NOMO-1 treated with DMSO at 0.1 percent for 48 hours (cell line): ENCODE measurements around the gene LEKR1.
"Not testable (repeated sequence)": the region's sequence is repeated elsewhere in the genome, so short reads cannot be mapped to it uniquely, and the experiment has no call there.

Source experiments
- DNase-seq: peaks from one replicate; lab custom pipeline; 2025; ENCODE audit not compliant: unreplicated experiment; lab: John Stamatoyannopoulos, UW

Gene LEKR1

DNA sequence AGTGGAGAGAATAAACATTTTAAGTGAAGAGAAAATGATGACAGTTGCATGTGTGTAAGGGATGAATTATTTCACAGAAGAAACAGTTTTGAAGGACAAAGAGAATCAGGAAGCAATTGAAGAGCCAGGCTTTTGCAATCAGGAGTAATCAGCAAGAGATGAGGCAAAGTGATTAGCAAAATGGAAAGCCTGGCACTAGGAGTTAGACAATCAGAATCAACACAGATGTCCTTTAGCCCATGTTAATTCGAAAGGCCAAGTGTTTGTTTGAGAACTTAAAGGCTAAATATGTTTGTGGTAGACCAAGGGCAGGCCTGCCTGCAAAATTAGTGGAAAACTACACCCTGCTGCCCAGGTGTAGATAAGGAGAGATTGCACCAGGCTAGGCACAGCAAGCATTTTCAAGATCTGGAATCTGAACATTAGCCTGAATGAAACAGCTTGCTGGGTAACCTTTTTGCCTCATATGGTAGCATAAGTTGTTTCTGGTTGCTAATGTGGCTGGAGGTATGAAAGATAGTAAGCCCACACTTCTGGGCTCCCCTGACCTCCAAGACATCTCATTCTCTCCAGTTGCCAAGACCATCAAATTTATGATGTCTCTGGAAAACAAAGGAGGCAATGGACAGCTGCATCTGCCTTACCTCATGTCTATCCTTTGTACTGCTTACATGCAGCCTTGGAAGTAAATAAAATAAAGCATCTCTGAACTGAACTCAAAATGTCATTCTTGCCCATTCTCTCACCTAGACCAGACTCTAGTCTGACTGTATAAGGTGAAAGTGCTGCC, 22.0 kb upstream of the LEKR1 start:
- peak; percentile 72 for DNase-seq

DNA sequence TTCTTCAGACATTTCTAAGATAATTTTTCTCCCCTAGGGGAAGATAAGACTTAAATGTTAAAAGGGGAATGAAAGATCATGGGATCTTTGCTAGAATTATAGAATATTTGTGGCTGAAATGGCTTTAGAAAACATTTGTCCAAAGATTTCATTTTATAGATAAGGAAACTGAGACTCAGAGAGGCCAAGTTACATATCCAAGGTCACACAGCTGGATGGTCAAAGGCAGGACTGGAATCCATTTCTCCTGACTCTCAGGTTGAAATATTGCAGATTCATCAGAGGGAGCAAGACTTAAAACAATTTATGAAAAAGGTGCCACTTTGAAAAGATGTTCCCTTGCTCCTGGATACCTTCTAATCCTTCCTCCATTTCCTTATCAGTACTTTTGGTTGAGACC, 19.5 kb upstream of the LEKR1 start:
- DNase-seq, result no peak

DNA sequence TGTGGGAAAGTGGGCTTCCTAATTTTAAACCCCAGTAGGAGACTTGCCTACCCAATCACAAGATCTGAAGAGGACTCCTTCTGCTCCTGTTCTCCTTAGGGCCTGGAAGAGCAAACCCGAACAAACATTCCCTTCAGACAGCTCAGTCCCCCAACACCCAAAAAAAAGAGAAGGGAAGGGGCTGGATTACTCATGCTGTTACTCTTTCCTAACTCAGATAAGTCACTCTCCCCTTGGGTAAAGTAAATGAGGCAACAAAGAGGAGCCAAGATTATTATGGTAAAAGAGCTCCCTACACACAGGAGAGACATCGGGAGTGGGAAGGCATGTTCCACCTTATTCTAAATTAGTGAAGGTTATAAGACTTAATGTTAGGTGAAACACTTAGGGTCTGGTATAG, 18.1 kb upstream of the LEKR1 start:
- DNase-seq, result no peak

DNA sequence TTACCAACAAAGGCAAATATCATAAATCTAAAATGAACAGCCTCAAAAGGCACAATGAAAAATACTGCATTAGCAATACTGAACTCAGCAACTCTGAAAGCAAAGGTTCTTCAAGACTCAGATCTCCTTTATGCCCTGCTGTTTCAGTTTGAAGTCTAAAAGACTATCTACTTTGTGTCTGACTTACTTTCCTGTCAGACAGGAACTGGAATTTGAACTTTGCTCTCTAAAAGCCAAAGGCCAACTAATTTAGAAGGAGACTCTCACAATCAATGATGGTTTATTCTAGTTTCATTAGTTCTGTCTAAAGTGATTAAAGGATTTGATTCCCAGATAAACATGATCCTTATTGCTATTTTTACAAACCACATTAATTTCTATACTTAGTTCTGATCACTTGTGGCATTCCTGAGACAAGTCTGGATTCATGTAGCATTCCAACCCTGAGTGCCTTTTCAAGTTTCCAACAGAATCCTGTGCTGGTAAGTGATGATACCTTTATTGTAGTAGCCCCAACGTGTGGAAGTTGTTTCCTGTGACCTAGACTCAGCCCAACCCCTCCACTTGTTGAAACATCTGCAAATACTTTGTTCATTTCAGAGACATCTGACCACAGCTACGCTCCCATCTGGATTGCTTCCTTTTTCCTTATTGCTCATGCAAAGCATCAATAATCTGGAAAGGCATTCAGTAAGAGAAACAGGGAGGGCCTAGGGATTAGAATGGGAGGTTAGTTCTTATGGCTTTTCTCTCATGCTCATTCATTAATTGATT, 14.9 kb upstream of the LEKR1 start:
- peak; percentile 32 for DNase-seq

DNA sequence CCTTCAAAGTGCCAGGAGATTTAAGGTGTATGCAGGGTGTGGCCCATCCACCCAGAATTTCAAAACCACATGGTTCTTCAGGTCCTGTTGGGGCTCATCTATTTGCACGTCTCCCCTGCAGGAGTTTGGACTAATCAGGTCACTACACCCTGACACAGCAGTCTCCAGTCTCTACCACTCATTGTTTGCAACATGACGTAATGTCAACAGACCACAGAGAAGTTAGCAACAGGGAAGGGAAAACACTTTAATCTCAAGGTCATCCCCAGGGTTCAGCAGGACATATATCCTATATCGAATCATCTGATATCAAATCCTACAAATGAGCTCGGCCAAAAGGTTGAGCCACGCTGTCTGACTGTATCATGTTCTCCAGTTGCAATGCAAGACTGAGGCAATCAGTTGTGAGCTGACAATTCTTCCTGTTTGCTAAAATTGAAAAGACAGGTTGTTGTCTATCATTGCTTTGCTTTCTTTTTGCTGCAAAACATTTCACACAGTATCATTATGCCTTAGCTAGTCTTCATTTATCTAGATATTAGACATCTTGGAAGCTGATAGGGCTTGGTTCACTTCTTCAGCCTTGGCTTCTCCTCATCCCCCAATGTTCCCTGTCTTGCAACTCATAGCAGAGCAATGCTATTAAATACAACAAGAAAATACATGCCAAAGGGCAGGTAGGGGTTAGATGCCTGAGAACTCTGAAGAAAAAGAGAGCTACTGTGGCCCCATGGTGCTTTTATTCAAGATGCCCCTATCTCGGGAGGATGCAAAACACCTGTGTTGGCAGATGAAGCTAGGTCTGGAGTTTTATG, 13.4 kb upstream of the LEKR1 start:
- DNase-seq, result peak; percentile 48

DNA sequence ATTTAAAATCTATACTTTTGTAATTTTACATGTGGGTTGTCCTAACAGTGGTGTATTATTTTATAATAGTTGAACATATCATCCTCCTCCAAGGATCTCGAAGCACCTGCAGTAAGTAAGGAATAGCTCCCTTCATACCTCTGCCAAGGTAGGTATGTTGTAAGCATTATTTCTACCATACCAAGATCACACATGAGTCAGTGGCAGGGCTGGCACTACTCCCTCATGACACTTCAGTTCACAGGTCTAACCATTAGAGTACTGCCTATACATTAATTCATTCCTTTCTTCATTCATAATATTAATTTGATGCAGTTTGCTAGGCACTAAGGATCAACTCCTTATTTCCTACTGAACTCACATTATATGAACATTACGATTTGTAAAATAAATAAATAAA, 11.9 kb upstream of the LEKR1 start:
- DNase-seq, result no peak

DNA sequence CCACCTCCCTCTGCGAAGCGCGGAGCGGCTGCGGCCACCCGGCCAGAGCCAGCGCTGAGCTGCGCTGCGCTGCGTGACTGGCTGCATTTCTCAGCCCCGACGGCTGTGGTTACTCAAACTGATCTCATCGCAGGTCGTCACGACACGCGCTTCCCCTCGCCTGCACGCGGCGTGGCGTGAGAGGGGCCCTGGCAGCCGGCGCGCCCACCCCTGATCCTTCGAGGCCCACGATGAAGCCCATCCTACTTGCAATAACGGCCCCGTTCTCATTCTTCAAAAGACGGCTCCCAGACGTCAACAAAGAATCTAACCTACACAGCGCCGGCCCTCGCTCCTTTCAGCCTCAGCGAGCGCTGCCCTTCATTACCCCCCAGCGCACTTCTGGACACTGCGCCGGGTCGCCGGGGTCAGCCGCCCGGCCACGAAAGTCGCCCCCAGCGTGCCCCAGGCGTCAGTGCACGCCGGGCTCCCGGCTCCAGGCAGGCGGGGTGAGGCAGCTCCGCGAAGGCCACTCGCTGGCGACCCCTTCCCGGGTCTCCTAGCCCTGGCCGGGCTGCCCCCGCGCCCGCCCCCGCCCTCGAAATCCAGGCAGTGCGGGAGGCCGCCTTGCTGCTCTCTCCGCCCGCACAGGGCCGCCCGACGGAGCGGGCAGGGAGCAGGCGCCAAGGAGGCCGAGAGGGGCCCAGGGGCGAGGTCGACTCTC, 9.9 kb upstream of the LEKR1 start:
- peak; percentile 21 for DNase-seq

DNA sequence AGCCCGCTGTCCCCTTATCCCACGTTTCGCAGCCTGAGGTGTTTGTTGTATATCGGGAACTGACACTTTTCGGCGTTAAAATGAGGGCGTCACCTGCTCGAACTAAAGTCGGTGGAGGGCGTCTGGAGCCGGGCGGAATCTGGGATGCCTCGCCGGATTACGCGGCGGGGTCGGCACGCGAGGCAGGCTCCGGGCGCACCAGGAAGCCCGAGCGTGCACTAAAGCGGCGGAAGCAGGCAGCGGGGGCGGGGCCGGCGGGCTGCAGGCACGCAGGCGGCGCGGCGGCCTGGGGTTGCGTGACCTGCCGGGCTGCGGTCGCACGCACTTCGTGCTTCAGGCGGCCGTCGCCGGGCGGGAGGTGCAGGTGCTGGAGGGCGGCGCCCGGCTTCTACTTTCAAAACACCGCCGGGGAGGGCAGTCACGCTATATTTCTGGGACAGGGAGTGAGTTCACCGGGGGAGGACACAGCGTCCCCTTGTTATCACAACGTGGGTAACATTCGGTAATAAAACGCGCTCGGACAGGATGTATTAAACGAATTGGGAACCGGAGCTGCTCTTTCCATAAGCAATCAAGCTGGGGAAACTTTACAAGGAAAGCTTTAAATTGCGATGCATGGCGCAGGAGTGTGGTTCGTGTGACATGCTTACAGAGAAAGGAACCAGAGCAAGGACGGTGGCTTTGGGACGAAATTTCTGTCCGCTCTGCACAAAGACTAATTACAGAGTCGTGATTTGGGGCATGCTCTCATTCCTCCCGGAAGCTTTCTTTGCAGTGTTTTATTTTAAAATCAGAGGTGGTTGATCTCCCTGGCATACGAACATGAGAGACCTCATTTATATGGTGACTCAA, 9.1 kb upstream of the LEKR1 start:
- peak; percentile 80 for DNase-seq

DNA sequence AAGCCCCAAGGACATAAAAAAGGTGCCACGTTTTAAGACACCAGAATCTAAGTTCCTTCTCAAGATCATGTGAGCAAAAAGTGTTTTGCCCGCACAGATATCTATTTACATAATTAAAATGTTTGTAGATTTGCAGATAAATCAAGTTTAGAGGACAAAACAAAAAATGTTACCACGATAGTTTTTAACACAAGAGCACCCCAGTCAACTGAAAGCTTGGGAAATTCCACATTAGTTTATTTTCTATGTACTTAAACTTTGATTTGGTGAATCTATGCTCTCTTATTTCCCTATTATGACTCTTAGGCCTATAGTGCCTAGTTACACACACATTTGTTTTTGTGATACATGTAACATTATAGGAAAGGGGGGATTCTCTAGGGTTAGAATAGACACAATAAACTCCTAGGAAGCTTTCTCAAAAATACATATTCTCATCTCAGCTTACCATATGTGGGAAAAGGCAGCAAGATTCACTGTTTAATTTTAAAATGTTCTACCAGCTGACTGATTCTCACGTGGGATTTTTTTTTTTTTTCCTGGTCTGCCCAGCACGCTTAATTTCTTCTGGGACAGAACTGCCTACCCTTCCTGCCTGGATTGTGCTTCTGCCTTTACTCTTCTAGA, 8.4 kb upstream of the LEKR1 start:
- DNase-seq, result no peak

DNA sequence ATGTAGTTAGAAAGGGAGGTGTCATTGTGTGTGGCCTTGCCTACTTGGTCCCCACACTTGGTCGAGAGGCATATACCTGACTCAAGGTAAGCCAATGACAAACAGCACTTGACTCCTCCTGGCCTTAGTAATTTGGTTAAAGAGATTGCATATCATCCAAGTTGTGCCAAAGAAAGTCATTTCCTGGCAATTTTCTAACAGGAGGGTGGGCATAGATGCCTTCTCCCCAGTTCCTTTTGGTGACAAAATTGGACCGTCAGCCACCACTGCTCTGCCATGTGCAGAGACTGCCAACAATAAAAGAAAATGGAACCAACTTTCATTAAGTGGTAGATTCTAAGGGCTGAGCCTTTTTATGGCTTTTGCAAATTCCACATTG, 7.9 kb upstream of the LEKR1 start:
- no peak for DNase-seq

DNA sequence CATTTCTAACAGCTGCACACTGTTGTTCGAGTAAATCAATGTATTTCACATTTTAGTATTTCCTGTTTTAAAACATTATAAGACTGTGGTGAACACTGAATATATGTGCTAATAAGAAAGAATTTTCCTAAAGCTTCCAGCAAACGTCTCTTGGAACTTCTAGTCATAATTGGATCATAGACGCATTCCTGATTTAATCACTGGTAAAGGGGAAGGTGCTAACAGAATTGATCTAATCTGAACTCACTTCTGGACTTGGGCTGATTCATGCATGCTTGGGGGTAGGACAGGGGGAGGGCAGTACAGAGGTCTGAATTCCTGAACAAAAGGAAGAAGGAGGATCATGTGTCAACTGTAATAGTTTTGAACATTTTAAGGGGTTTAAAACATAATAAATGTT, 7.3 kb upstream of the LEKR1 start:
- DNase-seq, result no peak

DNA sequence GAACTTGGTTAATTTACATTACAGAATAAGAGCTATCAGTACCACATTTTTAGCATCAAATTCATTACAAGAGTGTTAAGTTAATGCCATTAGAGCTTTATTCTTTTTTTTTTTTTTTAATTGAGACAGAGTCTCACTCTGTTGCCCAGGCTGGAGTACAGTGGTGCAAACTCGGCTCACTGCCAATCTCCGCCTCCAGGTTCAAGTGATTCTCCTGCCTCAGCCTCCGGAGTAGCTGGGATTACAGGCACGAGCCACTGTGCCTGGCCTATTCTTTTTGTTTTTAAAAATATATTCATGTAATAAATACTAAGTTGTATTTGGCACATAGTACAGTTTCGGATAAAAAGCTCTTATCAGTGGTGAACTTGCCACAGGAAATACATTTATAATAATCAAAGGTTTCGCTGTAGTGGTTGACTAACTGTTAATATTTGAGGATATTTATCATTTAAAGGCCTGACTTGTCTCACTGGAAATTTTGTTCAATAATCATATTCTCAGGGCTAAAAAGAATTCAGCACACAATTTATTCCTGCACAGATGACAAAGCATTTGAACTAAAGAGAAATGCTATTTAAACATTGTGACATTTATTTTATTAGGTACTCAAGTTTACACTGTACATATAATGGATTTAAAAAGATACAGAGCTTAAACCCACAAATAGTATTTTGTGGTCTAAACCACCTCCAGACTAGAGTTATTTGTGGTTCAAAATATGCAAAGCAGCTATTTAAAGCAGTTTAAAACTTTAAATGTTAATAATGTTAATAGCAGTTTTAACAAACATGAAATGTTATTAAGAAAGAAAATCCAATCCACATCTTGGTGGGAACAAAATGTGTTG, 6.1 kb upstream of the LEKR1 start:
- DNase-seq, result no peak

DNA sequence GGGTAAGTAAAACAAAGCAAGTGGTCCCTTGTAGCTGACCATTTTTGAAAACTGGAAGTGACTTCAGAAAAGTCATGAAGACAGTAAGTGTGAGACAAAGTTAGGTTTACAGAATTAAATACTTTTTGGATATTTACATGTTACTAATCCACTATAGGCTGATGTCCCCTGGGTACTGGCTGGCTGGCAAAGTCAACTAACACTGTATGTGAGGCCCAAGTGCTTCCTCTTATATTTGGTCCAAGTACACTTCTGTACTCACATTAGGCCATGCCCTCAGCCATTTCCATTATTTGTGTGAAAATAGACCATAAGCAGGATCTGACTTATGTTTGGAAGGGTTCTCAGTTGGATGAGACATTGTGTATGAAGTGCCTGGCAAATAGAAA, 5.5 kb upstream of the LEKR1 start:
- no peak for DNase-seq

DNA sequence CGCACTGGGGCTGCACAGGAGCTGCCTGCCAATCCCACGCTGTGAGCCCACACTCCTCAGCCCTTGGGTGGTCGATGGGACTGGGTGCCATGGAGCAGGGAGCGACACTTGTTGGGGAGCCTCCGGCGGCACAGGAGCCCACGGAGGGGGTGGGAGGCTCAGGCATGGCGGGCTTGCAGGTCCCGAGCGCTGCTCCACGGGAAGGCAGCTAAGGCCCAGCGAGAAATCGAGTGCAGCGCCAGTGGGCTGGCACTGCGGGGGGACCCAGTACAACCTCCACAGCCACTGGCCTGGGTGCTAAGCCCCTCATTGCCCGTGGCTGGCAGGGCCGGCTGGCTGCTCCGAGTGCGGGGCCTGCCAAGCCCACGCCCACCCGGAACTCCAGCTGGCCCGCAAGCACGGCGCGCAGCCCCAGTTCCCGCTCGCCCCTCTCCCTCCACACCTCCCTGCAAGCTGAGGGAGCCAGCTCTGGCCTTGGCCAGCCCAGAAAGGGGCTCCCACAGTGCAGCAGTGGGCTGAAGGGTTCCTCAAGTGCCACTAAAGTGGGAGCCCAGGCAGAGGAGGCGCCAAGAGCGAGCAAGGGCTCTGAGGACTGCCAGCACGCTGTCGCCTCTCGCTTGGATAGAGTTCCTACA, 3.4 kb upstream of the LEKR1 start:
- not testable (repeated sequence) for DNase-seq

DNA sequence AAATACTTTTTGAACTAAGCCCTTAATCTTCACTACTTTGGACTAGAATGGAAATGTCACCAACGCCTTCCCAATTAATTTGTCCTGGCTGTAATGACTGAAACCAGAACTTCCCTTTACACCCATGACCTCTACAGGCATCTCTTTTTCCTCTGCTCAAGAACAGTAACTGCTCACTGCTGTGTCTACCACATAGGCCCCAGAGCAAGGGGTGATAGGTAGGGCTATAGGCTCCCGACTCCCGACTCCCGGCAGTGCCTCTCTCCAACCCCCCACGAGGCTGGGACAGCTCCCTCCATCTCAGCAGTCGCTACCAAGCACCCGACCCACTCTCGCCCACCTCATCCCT, 384 bp upstream of the LEKR1 start:
- DNase-seq, result peak; percentile 81

DNA sequence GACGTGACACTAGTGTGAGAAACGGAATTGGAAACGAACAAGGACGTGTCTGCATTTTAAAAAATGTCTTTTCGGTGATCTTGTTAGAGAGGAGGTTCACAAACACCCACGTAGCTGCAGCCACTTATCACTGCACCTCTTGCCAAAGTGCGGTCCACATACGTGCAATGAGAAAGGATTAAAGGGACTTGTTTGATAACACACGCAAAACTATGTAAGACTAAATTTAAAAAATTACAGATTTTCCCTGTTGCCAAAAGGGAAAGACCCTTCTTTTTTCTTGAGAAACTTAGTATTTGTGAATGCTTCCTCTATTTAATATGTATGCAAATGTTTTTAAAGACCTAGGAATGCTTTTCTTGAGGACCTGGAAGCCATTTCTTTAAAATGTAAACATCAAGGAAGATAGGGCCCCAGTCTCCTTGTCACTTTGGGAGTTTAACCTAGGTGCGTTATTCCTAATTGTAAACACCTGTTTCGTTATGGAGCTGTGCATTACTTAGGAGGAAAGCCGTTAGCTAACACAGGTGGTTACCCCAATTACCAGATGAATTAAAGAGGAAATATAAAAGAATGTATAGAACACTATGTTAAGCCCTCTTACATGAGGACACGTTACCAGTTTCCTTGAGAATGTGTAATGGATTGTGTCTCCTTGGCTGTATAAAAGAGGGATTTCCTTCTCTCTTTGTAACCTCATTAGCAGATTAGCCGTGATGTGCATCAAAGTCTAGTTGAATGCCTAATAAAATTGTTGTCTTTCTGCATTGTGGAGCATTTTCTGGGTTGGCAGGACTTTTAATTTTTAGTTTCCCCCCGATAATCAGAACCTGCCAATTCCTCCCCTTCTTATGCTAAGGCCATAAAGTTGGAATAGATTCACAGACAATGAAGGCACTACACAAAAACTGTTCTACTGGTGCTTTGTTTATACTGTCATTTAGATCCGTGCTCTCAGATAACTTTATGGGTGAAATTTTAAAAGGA, 1.0 kb downstream of the LEKR1 start:
- DNase-seq, result peak; percentile 40

DNA sequence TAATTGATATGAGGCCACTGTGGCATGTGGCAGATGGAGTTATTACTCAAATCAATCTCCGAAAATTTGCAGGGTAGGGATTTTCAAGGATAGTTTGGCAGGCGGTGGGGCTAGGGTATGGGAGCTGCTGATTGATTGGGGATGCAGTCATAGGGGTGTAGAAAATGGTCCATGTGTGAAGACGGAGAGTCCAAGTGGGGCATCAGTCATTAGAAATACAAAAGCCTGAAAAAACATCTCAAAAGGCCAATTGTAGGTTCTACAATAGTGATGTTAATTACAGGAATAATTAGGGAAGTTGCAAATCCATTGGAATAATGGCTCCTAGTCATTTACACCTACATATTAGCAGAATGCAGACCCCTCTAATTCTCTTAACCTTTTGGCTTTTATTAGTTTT, 4.9 kb downstream of the LEKR1 start:
- no peak for DNase-seq
